Ovary (tissue), 10 donors: ENCODE results near the gene C1orf141. TPM values are rescaled to one million over a fixed set of nuclear protein-coding genes. Genes with fewer than 3 reads are reported as not detected.

ENCODE experiments used
- DNase-seq, 5 donors: peaks; one replicate each; pipeline ENCODE4 v3.0.0-alpha.2; 2019 to 2020
- H3K27ac ChIP-seq, 2 donors: fragments of 200-600 bp; one replicate each; pipeline versions ENCODE4 v1.5.1 to v1.8.0; 2019 to 2022
- H3K27me3 ChIP-seq: fragments of 200-600 bp; one replicate; pipeline ENCODE4 v1.8.0; 2022
- H3K36me3 ChIP-seq: fragments of 200-600 bp; sonication (generic); one replicate; pipeline ENCODE4 v1.5.1; 2019
- H3K4me1 ChIP-seq: one replicate; pipeline ENCODE4 v1.8.1; 2013; ENCODE audit warnings: mild to moderate bottlenecking, moderate library complexity; ENCODE audit not compliant: insufficient read depth
- H3K4me3 ChIP-seq: fragments of 200-600 bp; sonication (generic); one replicate; pipeline ENCODE4 v1.5.1; 2017
- H3K9me3 ChIP-seq, 2 donors: fragments of 200-600 bp in 1 of 2; sonication (generic) in 1 of 2; one replicate each; pipeline versions ENCODE4 v1.5.1 to v1.8.1; 2013 to 2019; ENCODE audit warnings: mild to moderate bottlenecking in 1 of 2, moderate library complexity in 1 of 2
- CTCF ChIP-seq, 3 donors: fragments of 450-650 bp in 2 of 3; fragments of 200-600 bp in 1 of 3; IDR thresholded peaks; one replicate each; pipeline versions ENCODE4 v1.5.1 to v1.8.0; 2016 to 2022; ENCODE audit warnings: antibody characterized with exemption in 3 of 3, mild to moderate bottlenecking in 1 of 3
- EP300 ChIP-seq: sonication (generic); formaldehyde crosslinking; IDR thresholded peaks from one replicate; pipeline ENCODE4 v1.6.1; 2017; ENCODE audit warnings: antibody characterized with exemption
- POLR2A ChIP-seq: fragments of 450-650 bp; IDR thresholded peaks from one replicate; pipeline ENCODE4 v1.6.1; 2017; ENCODE audit warnings: antibody characterized with exemption, mild to moderate bottlenecking, moderate library complexity
- whole genome bisulfite sequencing, 3 donors: extraction: QIAGEN DNeasy Blood & Tissue Kit in 1 of 3; methylation state at CpG; one replicate each; pipeline versions ENCODE4 v1.1.5 to v1.1.7; 2013 to 2017; 5-methylcytosine and 5-hydroxymethylcytosine counted together
- intact Hi-C, 4 donors: fragments of 100-400 bp; cut with DNase I; formaldehyde crosslinking; loops; one replicate each; pipeline versions ENCODE4 v1.11.0 to v1.15.1; 2022 to 2023
- long read RNA-seq, 3 donors: library from polyadenylated mRNA in 2 of 3; unstranded in 2 of 3; transcript quantifications; one replicate each; pipeline ENCODE4 v2.0.0 and lab custom pipeline, GENCODE V29; 2021 to 2026
- polyA plus RNA-seq, 2 donors: library from polyadenylated mRNA; stranded (reverse); fragments of 200-250 nt in 1 of 2; fragments of 350-450 nt in 1 of 2; fragmentation: Illumina TruSeq in 1 of 2; extraction: RNeasy Lipid Tissue Mini Kit (QIAGEN cat#74804) in 1 of 2; gene quantifications; one replicate each; pipeline ENCODE4 v1.2.3, GENCODE V29; 2013 to 2014
- total RNA-seq, 7 donors: library from RNA; depleted of rRNA in 2 of 7; stranded (reverse); fragments of >200 nt in 2 of 7; fragmentation: NEBNext Ultra II Directional in 3 of 7; extraction: Animal tissue kit (Norgen Biotek cat#: 25700) in 3 of 7; gene quantifications; one replicate each; pipeline versions ENCODE4 v1.1.0 to v1.2.4, GENCODE V29; 2016 to 2023
- donor health status: DM: no; HTN: no; CAD: no; lungs with moderate emphysema.
- donor health status: DM: no; HTN: no; CAD: no.
- donor health status: Bipolar disorder and iron deficiency.
- donor health status: DM: yes; HTN: yes; CAD: no.
- donor health status: DM: no; HTN: no; CAD: no.
- donor health status: DM: yes; HTN: yes; CAD: no.

The C1orf141 gene
- 1 to 10 TPM in 2 of 7 donors, under 1 TPM in 2, not detected in 3; 0.24 to 3.9 (median 0.70) TPM for total RNA-seq
- 10 to 100 TPM in 1 of 2 donors, under 1 TPM in 1; 0.48 to 11.2 TPM for polyA plus RNA-seq
- long read RNA-seq, donor 1, partial matches to known transcripts = 0 of 1 reads
- long read RNA-seq, donor 1, other reads (novel, unspliced or antisense) = 1 of 1 reads
- long read RNA-seq, donor 2 = 0 reads
- long read RNA-seq, donor 3 = 0 reads

- no peaks in the 10 kb centered on the region for H3K27me3 ChIP-seq
- intact Hi-C loops = no loop called here
- no peaks in the 10 kb centered on the region for H3K9me3 ChIP-seq
- H3K27ac ChIP-seq = no peak within 1 kb of the TSS
- H3K4me3 ChIP-seq = peak within 1 kb of the TSS; percentile 5
- H3K4me1 ChIP-seq = no peaks in the 10 kb centered on the region
- no peak for TF ChIP-seq CTCF (IDR thresholded peaks at IDR 0.05)
- no peak for TF ChIP-seq POLR2A
- TF ChIP-seq EP300 = no peak
- H3K36me3 ChIP-seq = no peaks in the 10 kb centered on the region
- 10 to 18% (median 10%) methylated on average over 28 of the region's 28 CpGs for WGBS, 3 donors
- peak in 3 of 5 donors; percentile 23 to 41 (median 30) for DNase-seq
Observed at GRCh38 chr1:67134695-67135094, at the start of gene C1orf141. Gene C1orf141 (minus strand): TSS chr1:67134970. CDS start chr1:67127240, 7,730 bp downstream.

GRCh38 chr1:67175530-67176087 is 40.8 kb upstream of the C1orf141 start:
- TF ChIP-seq EP300 (no peak), POLR2A (no peak), CTCF (IDR thresholded peaks at IDR 0.05) (no peak)
- Histone ChIP-seq H3K27ac (no peak overlapping the region), H3K27me3 (no peaks in the 10 kb centered on the region), H3K36me3 (no peaks in the 10 kb centered on the region), H3K9me3 (no peaks in the 10 kb centered on the region), H3K4me1 (no peaks in the 10 kb centered on the region), H3K4me3 (no peak overlapping the region)
- intact Hi-C loops = no loop called here
- 84 to 88% (median 86%) methylated on average over 3 of the region's 3 CpGs for WGBS, 3 donors
- DNase-seq = no peak

DNA sequence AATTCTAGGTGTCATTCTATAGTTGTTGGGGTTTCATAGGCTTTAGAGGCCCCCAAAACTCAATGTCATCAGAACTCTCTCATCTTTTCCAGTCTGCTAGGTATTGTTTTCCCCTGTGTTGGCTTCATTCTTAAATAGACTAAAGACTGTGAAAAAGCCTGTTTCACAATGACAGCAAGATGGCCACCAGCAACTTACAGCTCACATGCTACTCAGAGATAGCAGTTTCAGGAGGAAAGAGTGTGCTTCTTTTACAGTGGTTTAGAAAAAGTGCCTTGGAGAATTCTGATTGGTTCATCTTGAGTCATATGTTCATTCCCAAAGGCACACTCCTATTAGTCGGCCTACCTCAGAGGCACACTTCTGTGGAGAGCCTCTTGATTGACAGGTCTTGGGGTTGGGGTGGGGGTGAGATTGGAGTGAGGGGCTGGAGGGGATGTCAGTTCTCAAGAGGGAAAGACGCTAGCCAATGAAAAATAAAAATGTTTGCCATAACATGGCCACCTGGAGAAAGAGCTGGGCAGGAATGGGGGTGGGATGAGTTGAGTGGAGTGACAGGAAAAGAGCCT is 40.0 kb upstream of the C1orf141 start:
- H3K27me3 ChIP-seq = no peaks in the 10 kb centered on the region
- no peak for DNase-seq
- no peak overlapping the region for H3K27ac ChIP-seq
- H3K9me3 ChIP-seq = no peaks in the 10 kb centered on the region
- WGBS, 3 donors = 74 to 82% (median 78%) methylated on average over 2 of the region's 2 CpGs
- TF ChIP-seq EP300 (no peak), POLR2A (no peak), CTCF (IDR thresholded peaks at IDR 0.05) (no peak)
- intact Hi-C loops = no loop called here
- H3K4me1 ChIP-seq = no peaks in the 10 kb centered on the region
- H3K4me3 ChIP-seq = no peak overlapping the region
- no peaks in the 10 kb centered on the region for H3K36me3 ChIP-seq

- Histone ChIP-seq H3K4me1 (no peaks in the 10 kb centered on the region), H3K27ac (no peak overlapping the region), H3K27me3 (no peaks in the 10 kb centered on the region), H3K36me3 (no peaks in the 10 kb centered on the region), H3K9me3 (no peaks in the 10 kb centered on the region), H3K4me3 (no peak overlapping the region)
- no peak for DNase-seq
- TF ChIP-seq POLR2A (no peak), CTCF (IDR thresholded peaks at IDR 0.05) (no peak), EP300 (no peak)
- intact Hi-C loops = no loop called here
Observed at GRCh38 chr1:67173988-67174387, 39.2 kb upstream of the C1orf141 start.
